Activated CD8-positive, alpha-beta T cell treated with anti-CD3 and anti-CD28 coated beads for 36 hours (primary cell): Measurements from ENCODE around the gene HEBP2. TPM values are rescaled to one million over a fixed set of nuclear protein-coding genes. Genes with fewer than 3 reads are reported as not detected.
"Not testable (repeated sequence)": the region's sequence is repeated elsewhere in the genome, so short reads cannot be mapped to it uniquely, and the experiment has no call there.

Experiments
- ATAC-seq: fragments of 200-7000 bp; cut with Tn5 transposase; one replicate; pipeline ENCODE4 v1.10.0; 2021; ENCODE audit warnings: mild to moderate bottlenecking, moderate library complexity
- CTCF ChIA-PET: fragments of 350-600 bp; sonication (Branson Sonifier 250); formaldehyde crosslinking; loops from one replicate; lab custom pipeline; 2021; ENCODE audit warnings: antibody characterized with exemption; lab: Charles Lee
- POLR2A ChIA-PET: fragments of 350-600 bp; sonication (Branson Sonifier 250); formaldehyde crosslinking; loops from one replicate; lab custom pipeline; 2021; ENCODE audit warnings: antibody characterized with exemption; lab: Charles Lee
- DNase-seq: peaks from one replicate; pipeline ENCODE4 v3.0.0-alpha.2; 2020
- H3K27ac Mint-ChIP-seq: one replicate; pipeline ENCODE4 v1.8.0; 2021; ENCODE audit warnings: mild to moderate bottlenecking, mixed read lengths
- H3K27me3 Mint-ChIP-seq: one replicate; pipeline ENCODE4 v1.8.0; 2021; ENCODE audit warnings: mixed read lengths
- H3K36me3 Mint-ChIP-seq: one replicate; pipeline ENCODE4 v1.8.0; 2021; ENCODE audit warnings: low read depth, mixed read lengths
- H3K4me1 Mint-ChIP-seq: one replicate; pipeline ENCODE4 v1.8.0; 2021; ENCODE audit warnings: low read depth, mixed read lengths
- H3K4me3 Mint-ChIP-seq: one replicate; pipeline ENCODE4 v1.8.0; 2021; ENCODE audit warnings: mild to moderate bottlenecking, moderate library complexity, mixed read lengths
- H3K9me3 Mint-ChIP-seq: one replicate; pipeline ENCODE4 v1.8.0; 2021; ENCODE audit warnings: mixed read lengths
- intact Hi-C: fragments of 100-400 bp; cut with micrococcal nuclease; formaldehyde crosslinking; loops from one replicate; pipeline ENCODE4 v1.10.0; 2022
- total RNA-seq, 2 experiments: library from RNA; stranded (reverse); gene quantifications; one replicate each; pipeline ENCODE4 v1.2.3, GENCODE V29; 2021
- TF ChIP-seq, protein P1 (sequence below): fragments of 200-600 bp; IDR thresholded peaks from one replicate; pipeline ENCODE4 v1.8.0; 2022; ENCODE audit warnings: antibody characterized with exemption, mild to moderate bottlenecking

The HEBP2 gene, protein sequence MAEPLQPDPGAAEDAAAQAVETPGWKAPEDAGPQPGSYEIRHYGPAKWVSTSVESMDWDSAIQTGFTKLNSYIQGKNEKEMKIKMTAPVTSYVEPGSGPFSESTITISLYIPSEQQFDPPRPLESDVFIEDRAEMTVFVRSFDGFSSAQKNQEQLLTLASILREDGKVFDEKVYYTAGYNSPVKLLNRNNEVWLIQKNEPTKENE
- total RNA-seq = 10 to 100 TPM; 28.2 to 28.7 TPM

DNA sequence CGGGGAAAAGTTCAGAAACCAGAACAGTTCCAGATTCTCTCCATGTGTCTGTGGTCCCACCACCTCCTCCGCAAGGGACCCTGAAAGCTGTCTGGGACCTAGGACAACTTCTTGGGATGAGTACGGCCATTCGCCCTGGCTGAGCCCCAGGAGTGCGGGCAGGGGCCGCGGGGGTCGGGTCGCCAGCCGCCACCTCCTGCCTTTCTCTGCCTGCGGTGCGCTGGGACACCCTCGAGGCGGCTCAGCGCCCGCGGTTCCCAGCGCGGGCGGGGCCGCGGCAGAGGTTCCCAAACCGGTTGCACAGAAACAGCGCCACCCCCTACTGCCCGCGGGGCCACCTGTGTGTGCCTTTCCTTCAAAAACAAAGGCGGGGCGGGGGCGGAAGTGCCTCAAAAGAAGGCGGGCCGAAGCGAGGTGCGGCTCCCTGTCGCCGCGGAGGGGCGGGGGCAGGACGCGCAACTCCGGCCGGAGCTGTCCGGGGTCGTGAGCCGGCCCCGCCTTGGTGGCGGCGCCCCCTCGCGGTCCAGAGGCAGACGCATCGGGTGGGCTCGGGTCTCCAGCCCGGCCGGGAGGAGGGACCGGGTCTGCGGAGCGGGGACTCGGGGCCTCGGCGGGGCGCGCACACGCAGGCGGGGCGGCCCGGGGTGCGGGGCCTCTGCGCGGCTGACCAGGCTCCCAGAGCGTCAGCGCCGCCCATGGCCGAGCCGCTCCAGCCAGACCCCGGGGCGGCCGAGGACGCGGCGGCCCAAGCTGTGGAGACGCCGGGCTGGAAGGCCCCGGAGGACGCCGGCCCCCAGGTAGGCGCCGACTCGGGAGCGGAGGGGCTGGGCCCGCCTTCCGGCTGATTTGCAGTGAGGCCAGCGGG is at the start of gene HEBP2:
TSS of gene HEBP2 (plus strand) at position 423 of the 865 bp plus-strand sequence. CDS start at position 696, 273 bp downstream.
- ChIA-PET CTCF (interaction anchor here (0.9 to 5.1 kb wide), 11 partner anchors 9 to 288 kb away, joined by 3 to 23 read pairs (median 3); no protein-coding TSS in a partner anchor), POLR2A (interaction anchor here (0.6 kb wide), 1 partner anchor 9 kb away, joined by 4 read pairs; no protein-coding TSS in a partner anchor)
- Mint-ChIP-seq H3K36me3 (peaks cover 23% of the 10 kb centered on the region), H3K4me1 (peaks cover 23% of the 10 kb centered on the region), H3K9me3 (no peaks in the 10 kb centered on the region), H3K27me3 (no peaks in the 10 kb centered on the region), H3K27ac (peak within 1 kb of the TSS; percentile 83), H3K4me3 (peak within 1 kb of the TSS; percentile 80)
- TF ChIP-seq, protein P1, sequence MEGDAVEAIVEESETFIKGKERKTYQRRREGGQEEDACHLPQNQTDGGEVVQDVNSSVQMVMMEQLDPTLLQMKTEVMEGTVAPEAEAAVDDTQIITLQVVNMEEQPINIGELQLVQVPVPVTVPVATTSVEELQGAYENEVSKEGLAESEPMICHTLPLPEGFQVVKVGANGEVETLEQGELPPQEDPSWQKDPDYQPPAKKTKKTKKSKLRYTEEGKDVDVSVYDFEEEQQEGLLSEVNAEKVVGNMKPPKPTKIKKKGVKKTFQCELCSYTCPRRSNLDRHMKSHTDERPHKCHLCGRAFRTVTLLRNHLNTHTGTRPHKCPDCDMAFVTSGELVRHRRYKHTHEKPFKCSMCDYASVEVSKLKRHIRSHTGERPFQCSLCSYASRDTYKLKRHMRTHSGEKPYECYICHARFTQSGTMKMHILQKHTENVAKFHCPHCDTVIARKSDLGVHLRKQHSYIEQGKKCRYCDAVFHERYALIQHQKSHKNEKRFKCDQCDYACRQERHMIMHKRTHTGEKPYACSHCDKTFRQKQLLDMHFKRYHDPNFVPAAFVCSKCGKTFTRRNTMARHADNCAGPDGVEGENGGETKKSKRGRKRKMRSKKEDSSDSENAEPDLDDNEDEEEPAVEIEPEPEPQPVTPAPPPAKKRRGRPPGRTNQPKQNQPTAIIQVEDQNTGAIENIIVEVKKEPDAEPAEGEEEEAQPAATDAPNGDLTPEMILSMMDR = peak; percentile 43
- intact Hi-C loops = loop anchor here (10.0 kb wide), 1 partner anchor 289 kb away; no protein-coding TSS in a partner anchor
- peak; percentile 91 for ATAC-seq
- DNase-seq = peak; percentile 98

DNA sequence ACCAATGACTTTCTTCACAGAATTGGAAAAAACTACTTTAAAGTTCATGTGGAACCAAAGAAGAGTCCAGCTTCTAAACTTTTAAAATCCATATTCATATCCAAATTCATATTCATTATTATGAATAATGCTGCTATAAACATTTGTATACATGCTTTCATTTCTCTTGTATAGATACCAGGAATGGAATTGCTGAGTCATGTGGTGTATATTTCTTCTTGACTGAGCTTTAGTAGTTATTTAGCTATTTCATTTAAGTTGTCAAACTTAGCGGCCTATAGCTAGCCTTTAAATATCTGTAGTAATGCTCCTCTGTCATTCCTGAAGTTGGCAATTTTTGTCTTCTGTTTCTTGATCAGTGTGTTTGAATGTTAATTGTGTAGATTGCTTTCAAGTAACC is 46.1 kb upstream of the HEBP2 start:
- TF ChIP-seq, protein P1 = no peak
- POLR2A ChIA-PET = no interaction called here
- H3K4me1 Mint-ChIP-seq = no peaks in the 10 kb centered on the region
- no peaks in the 10 kb centered on the region for H3K36me3 Mint-ChIP-seq
- intact Hi-C loops = no loop called here
- no peak for DNase-seq
- H3K9me3 Mint-ChIP-seq = no peaks in the 10 kb centered on the region
- no peak overlapping the region for H3K27ac Mint-ChIP-seq
- no peak overlapping the region for H3K4me3 Mint-ChIP-seq
- CTCF ChIA-PET = no interaction called here
- H3K27me3 Mint-ChIP-seq = peaks cover 9% of the 10 kb centered on the region
- ATAC-seq = no peak

DNA sequence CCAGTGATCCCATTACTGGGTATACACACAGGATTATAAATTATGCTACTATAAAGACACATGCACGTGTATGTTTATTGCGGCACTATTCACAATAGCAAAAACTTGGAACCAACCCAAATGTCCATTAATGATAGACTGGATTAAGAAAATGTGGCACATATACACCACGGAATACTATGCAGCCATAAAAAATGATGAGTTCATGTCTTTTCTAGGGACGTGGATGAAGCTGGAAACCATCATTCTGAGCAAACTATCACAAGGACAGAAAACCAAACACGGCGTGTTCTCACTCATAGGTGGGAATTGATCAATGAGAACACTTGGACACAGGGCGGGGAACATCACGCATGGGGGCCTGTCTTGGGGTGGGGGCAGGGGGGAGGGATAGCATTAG is 35.3 kb upstream of the HEBP2 start:
- CTCF ChIA-PET, intact Hi-C loops, DNase-seq, POLR2A ChIA-PET, ATAC-seq, H3K9me3 Mint-ChIP-seq, H3K36me3 Mint-ChIP-seq, H3K27ac Mint-ChIP-seq, H3K4me3 Mint-ChIP-seq, H3K4me1 Mint-ChIP-seq: not testable (repeated sequence)
- peaks cover 15% of the 10 kb centered on the region for H3K27me3 Mint-ChIP-seq

DNA sequence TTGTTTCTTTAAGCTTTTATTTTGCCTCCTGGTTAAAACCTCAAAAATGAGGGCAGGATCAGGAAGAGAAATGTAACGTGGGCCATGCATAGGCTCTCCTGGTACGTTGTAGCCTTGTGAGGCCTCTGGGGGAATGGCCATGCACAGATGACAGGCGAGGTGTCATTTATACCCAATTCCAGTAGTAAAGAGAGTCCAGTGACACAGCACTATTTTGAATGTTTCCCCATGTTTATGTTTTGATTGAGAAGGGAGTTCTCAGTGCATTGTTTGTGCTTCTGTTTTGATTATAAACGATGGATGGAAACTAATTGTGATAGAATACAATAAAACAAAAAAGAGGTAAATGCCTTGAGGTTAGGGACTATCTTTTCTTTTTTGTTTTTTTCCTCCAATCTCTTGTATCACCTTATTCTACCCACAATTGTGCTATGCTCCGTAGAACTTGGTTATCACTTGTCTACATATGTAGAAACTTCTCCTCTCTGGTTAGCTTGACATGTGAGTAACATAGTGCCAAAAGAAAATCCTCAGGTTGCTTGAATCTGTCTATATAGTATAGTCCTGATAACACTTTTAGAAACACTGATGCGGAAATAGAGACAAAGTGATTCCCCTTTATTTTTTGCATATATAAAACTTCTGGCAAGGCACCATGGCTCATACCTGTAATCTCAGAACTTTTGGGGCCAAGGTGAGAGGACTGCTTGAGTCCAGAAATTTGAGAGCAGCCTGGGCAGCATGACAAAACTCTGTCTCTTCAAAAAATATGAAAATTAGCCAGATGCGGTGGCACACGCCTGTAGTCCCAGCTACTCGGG is 33.2 kb upstream of the HEBP2 start:
- Mint-ChIP-seq H3K27me3 (peaks cover 8% of the 10 kb centered on the region), H3K36me3 (no peaks in the 10 kb centered on the region), H3K4me3 (no peak overlapping the region), H3K4me1 (no peaks in the 10 kb centered on the region), H3K27ac (no peak overlapping the region), H3K9me3 (no peaks in the 10 kb centered on the region)
- CTCF ChIA-PET = no interaction called here
- intact Hi-C loops = no loop called here
- POLR2A ChIA-PET = no interaction called here
- ATAC-seq (no peak), DNase-seq (no peak)
- TF ChIP-seq, protein P1 = no peak

DNA sequence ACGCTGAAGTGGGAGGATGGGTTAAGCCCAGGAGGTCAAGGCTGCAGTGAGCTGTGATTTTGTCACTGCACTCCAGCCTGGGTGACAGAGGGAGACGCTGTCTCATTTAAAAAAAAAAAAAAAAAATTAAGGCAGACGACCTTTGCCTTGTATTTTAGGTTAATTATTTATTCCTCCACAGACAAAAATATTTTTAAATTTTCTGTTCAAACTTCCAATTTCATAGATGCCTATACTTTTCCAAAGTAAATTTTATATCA is 32.6 kb upstream of the HEBP2 start:
- H3K4me3 Mint-ChIP-seq = no peak overlapping the region
- H3K4me1 Mint-ChIP-seq = no peaks in the 10 kb centered on the region
- POLR2A ChIA-PET = no interaction called here
- no peaks in the 10 kb centered on the region for H3K36me3 Mint-ChIP-seq
- no peak overlapping the region for H3K27ac Mint-ChIP-seq
- CTCF ChIA-PET = no interaction called here
- TF ChIP-seq, protein P1 = no peak
- ATAC-seq = no peak
- peaks cover 7% of the 10 kb centered on the region for H3K27me3 Mint-ChIP-seq
- no peak for DNase-seq
- intact Hi-C loops = no loop called here
- H3K9me3 Mint-ChIP-seq = no peaks in the 10 kb centered on the region
